SIG-M5 treated with dmso at 0.1 percent for 504 hours (cell line): ENCODE measurements around the gene C10orf53.

Source experiments
- DNase-seq: peaks from one replicate; lab custom pipeline; 2025; ENCODE audit not compliant: unreplicated experiment; lab: John Stamatoyannopoulos, UW

Gene C10orf53

GRCh38 chr10:49679480-49679893 lies at the start of gene C10orf53:
Gene C10orf53 (plus strand): TSS chr10:49679651. CDS start chr10:49679698, 47 bp downstream.
- no peak for DNase-seq

GRCh38 chr10:49631975-49632374 lies 47.5 kb upstream of the C10orf53 start:
- no peak for DNase-seq

- DNase-seq = no peak
Measured at GRCh38 chr10:49632406-49633317, 46.8 kb upstream of the C10orf53 start.

- DNase-seq = no peak
Measured at GRCh38 chr10:49633327-49634068, 46.0 kb upstream of the C10orf53 start.

- DNase-seq = no peak
Measured at GRCh38 chr10:49634069-49634660, 45.3 kb upstream of the C10orf53 start.

- DNase-seq = no peak
Measured at GRCh38 chr10:49642311-49642710, 37.1 kb upstream of the C10orf53 start.

GRCh38 chr10:49643241-49644034 lies 36.0 kb upstream of the C10orf53 start:
- no peak for DNase-seq

- no peak for DNase-seq
Measured at GRCh38 chr10:49644035-49644646, 35.3 kb upstream of the C10orf53 start.

- DNase-seq = no peak
Measured at GRCh38 chr10:49645417-49645816, 34.0 kb upstream of the C10orf53 start.

- no peak for DNase-seq
Measured at GRCh38 chr10:49645871-49646870, 33.3 kb upstream of the C10orf53 start.

- no peak for DNase-seq
Measured at GRCh38 chr10:49647554-49647953, 31.9 kb upstream of the C10orf53 start.

- no peak for DNase-seq
Measured at GRCh38 chr10:49647985-49648795, 31.3 kb upstream of the C10orf53 start.

GRCh38 chr10:49649294-49649693 lies 30.2 kb upstream of the C10orf53 start:
- no peak for DNase-seq

- no peak for DNase-seq
Measured at GRCh38 chr10:49649936-49650723, 29.3 kb upstream of the C10orf53 start.

- no peak for DNase-seq
Measured at GRCh38 chr10:49650724-49651034, 28.8 kb upstream of the C10orf53 start.

GRCh38 chr10:49651039-49651835 lies 28.2 kb upstream of the C10orf53 start:
- DNase-seq = no peak

- no peak for DNase-seq
Measured at GRCh38 chr10:49651917-49652316, 27.5 kb upstream of the C10orf53 start.
